ENCODE data around the gene DSN1. TPM values are rescaled to one million over a fixed set of nuclear protein-coding genes. Genes with fewer than 3 reads are reported as not detected.

Gene DSN1
- polyA plus RNA-seq, 3 donors, result 4.9 to 5.2 (median 5.1) TPM

DNA sequence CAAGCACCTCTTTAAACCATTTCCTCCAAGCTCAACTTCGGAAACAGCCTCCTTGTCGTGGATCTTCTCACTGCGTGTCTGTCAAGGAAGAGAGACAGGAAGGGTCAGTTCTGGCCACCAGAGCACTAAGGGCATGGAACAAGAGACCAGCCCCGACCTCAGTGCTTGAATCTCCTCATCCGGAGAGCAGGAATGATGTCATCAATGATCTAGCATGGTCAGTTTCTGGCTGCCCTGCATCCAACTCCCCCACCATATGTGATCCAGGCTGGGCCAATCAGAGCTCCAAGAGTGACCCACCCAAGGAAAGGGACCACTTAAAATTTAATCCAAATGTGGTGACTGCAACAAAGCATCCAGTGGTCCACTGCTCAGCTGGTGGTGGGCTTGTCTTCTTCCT lies 23.3 kb upstream of the DSN1 start:
- H3K4me1 Mint-ChIP-seq, result no peaks in the 10 kb centered on the region
- WGBS (ENCODE audit: insufficient coverage), result 98% methylated on average over 5 of the region's 5 CpGs
- peaks cover 68 to 81% of the 10 kb centered on the region in 2 donors for H3K36me3 Mint-ChIP-seq

GRCh38 chr20:36796117-36796516 lies 22.6 kb upstream of the DSN1 start:
- no peaks in the 10 kb centered on the region for H3K4me1 ChIP-seq (ENCODE audit: control insufficient read depth in 1 of 2, insufficient read depth in 2 of 2, low read length in 2 of 2)
- TF ChIP-seq CTCF (IDR thresholded peaks at IDR 0.05), result no peak
- H3K9ac ChIP-seq (ENCODE audit: insufficient read depth, low read length, poor library complexity, severe bottlenecking), result no peak overlapping the region
- Mint-ChIP-seq H3K27ac (no peak overlapping the region), H3K4me3 (no peak overlapping the region), H3K36me3 (peaks cover 69 to 84% of the 10 kb centered on the region in 2 donors), H3K4me1 (no peaks in the 10 kb centered on the region), H3K9me3 (no peaks in the 10 kb centered on the region), H3K27me3 (ENCODE audit: low read depth in 3 of 3) (no peaks in the 10 kb centered on the region)
- no peak for DNase-seq
- H3K9me3 ChIP-seq (replicated peaks in 1 of 2; ENCODE audit: control insufficient read depth in 1 of 2, insufficient read depth in 1 of 2, low read length in 2 of 2), result no peaks in the 10 kb centered on the region
- intact Hi-C loops (cut with micrococcal nuclease), result no loop called here
- no peak overlapping the region for H2AFZ ChIP-seq (ENCODE audit: insufficient read depth, low read depth, low read length, poor library complexity, severe bottlenecking)
- H3K4me2 ChIP-seq (replicated peaks; ENCODE audit: extremely low read depth, low read length, poor library complexity, severe bottlenecking), result no peak overlapping the region
- no peaks in the 10 kb centered on the region for H3K27me3 ChIP-seq (ENCODE audit: control insufficient read depth in 2 of 2, insufficient read depth in 2 of 2, low read length in 2 of 2)
- H3K36me3 ChIP-seq (replicated peaks in 1 of 2; ENCODE audit: control insufficient read depth in 1 of 2, insufficient read depth in 2 of 2, low read length in 2 of 2), result peaks cover 50 to 90% of the 10 kb centered on the region in 2 donors
- no peaks in the 10 kb centered on the region for H3K79me2 ChIP-seq (ENCODE audit: insufficient read depth, low read length)
- H3K27ac ChIP-seq (ENCODE audit: low read depth in 1 of 2, low read length in 2 of 2), result no peak overlapping the region
- H4K20me1 ChIP-seq (ENCODE audit: insufficient read depth, low read length), result no peaks in the 10 kb centered on the region
- WGBS (ENCODE audit: insufficient coverage), result 100% methylated on average over 1 of the region's 5 CpGs
- H3K4me3 ChIP-seq (replicated peaks in 1 of 3; ENCODE audit: low read depth in 2 of 3, low read length in 3 of 3), result no peak overlapping the region

More for the DNA sequence above, 23.3 kb upstream of the DSN1 start:
- Histone ChIP-seq H3K27ac (ENCODE audit: low read depth in 1 of 2, low read length in 2 of 2) (no peak overlapping the region), H3K79me2 (ENCODE audit: insufficient read depth, low read length) (no peaks in the 10 kb centered on the region), H3K9ac (ENCODE audit: insufficient read depth, low read length, poor library complexity, severe bottlenecking) (no peak overlapping the region), H3K4me2 (replicated peaks; ENCODE audit: extremely low read depth, low read length, poor library complexity, severe bottlenecking) (no peak overlapping the region), H2AFZ (ENCODE audit: insufficient read depth, low read depth, low read length, poor library complexity, severe bottlenecking) (no peak overlapping the region), H3K4me3 (replicated peaks in 1 of 3; ENCODE audit: low read depth in 2 of 3, low read length in 3 of 3) (no peak overlapping the region), H3K4me1 (ENCODE audit: control insufficient read depth in 1 of 2, insufficient read depth in 2 of 2, low read length in 2 of 2) (no peaks in the 10 kb centered on the region), H4K20me1 (ENCODE audit: insufficient read depth, low read length) (no peaks in the 10 kb centered on the region), H3K27me3 (ENCODE audit: control insufficient read depth in 2 of 2, insufficient read depth in 2 of 2, low read length in 2 of 2) (no peaks in the 10 kb centered on the region), H3K9me3 (replicated peaks in 1 of 2; ENCODE audit: control insufficient read depth in 1 of 2, insufficient read depth in 1 of 2, low read length in 2 of 2) (no peaks in the 10 kb centered on the region), H3K36me3 (replicated peaks in 1 of 2; ENCODE audit: control insufficient read depth in 1 of 2, insufficient read depth in 2 of 2, low read length in 2 of 2) (peaks cover 51 to 88% of the 10 kb centered on the region in 2 donors)
- Mint-ChIP-seq H3K4me3 (no peak overlapping the region), H3K27ac (peak overlapping the region in 1 of 7 donors; percentile 33), H3K9me3 (no peaks in the 10 kb centered on the region), H3K27me3 (ENCODE audit: low read depth in 3 of 3) (no peaks in the 10 kb centered on the region)
- no peak for DNase-seq
- intact Hi-C loops (cut with micrococcal nuclease), result no loop called here
- no peak for TF ChIP-seq CTCF (IDR thresholded peaks at IDR 0.05)
